ENCODE results near the gene POLE.

- TF ChIP-seq EZH2 (IDR thresholded peaks at IDR 0.05; ENCODE audit: insufficient read depth, poor library complexity, severe bottlenecking) (no peak), EZH2phosphoT487 (IDR thresholded peaks at IDR 0.05; ENCODE audit: insufficient read depth, low read depth) (no peak)
Observed at GRCh38 chr12:132605892-132606291, 81.2 kb downstream of the POLE start.
